ENCODE results near the gene GRK5. TPM values are rescaled to one million over a fixed set of nuclear protein-coding genes. Genes with fewer than 3 reads are reported as not detected.

GRK5 gene
- total and polyA plus RNA-seq, 9 of the 15 experiments (the other 6 are each of a cell fraction or from before 2014, with no cell fraction given): 0.46 to 0.83 (median 0.67) TPM; not detected in 2

- TF ChIP-seq ELK1 (CRISPR knock-in tag; IDR thresholded peaks at IDR 0.05): no peak
- 0 out of 2 replicates have a peak, but pooled peaks have one; percentile 32 for TF ChIP-seq GATA2 (CRISPR knock-in tag; IDR thresholded peaks at IDR 0.05)
- TF ChIP-seq CBFA2T3 (IDR thresholded peaks at IDR 0.05): peak; percentile 65
- no peak for TF ChIP-seq SNIP1 (IDR thresholded peaks at IDR 0.05; ENCODE audit: low read depth)
- TF ChIP-seq TBL1XR1 (IDR thresholded peaks at IDR 0.05; ENCODE audit: low read length in 2 of 2): peak in 1 of 2 experiments; percentile 36; a peak in 1 of 4 replicates
- TF ChIP-seq SMARCE1 (IDR thresholded peaks at IDR 0.05): no peak
- TF ChIP-seq HDGF (IDR thresholded peaks at IDR 0.05): no peak
- TF ChIP-seq ZBTB1 (CRISPR knock-in tag; IDR thresholded peaks at IDR 0.05; ENCODE audit: borderline replicate concordance, low read depth): no peak
- no peak for TF ChIP-seq VEZF1 (CRISPR knock-in tag; IDR thresholded peaks at IDR 0.05)
- TF ChIP-seq MXI1 (IDR thresholded peaks at IDR 0.05; ENCODE audit: low read depth, low read length): no peak
- TF ChIP-seq LCOR (CRISPR knock-in tag; IDR thresholded peaks at IDR 0.05): no peak
- no peak for TF ChIP-seq RAD51 (IDR thresholded peaks at IDR 0.05; ENCODE audit: borderline replicate concordance, low read depth)
- no peak for TF ChIP-seq SP2 (IDR thresholded peaks at IDR 0.05; ENCODE audit: extremely low read depth, low read depth, low read length, poor library complexity, severe bottlenecking)
- no peak for TF ChIP-seq NFRKB (IDR thresholded peaks at IDR 0.05; ENCODE audit: low read depth)
- no peak for TF ChIP-seq PHF8 (IDR thresholded peaks at IDR 0.05; ENCODE audit: borderline replicate concordance, low read length)
- peak; percentile 51 for TF ChIP-seq TAF9B (IDR thresholded peaks at IDR 0.05; ENCODE audit: partially characterized antibody)
- TF ChIP-seq RHOXF2B (CRISPR knock-in tag; conservative IDR thresholded peaks at IDR 0.05): no peak
- no peak for TF ChIP-seq HOMEZ (CRISPR knock-in tag; IDR thresholded peaks at IDR 0.05)
- no peak for TF ChIP-seq HMG20B (CRISPR knock-in tag; IDR thresholded peaks at IDR 0.05)
- no peak for TF ChIP-seq ZNF239 (CRISPR knock-in tag; IDR thresholded peaks at IDR 0.05)
- TF ChIP-seq ZFP36 (IDR thresholded peaks at IDR 0.05; ENCODE audit: low read depth, low read length, partially characterized antibody): no peak
- no peak for TF ChIP-seq SIN3A (IDR thresholded peaks at IDR 0.05; ENCODE audit: borderline replicate concordance in 2 of 2, control insufficient read depth in 1 of 2, low read depth in 2 of 2, low read length in 2 of 2)
- peak in 1 of 2 experiments; percentile 36; a peak in 1 of 4 replicates for TF ChIP-seq MAZ (CRISPR knock-in tag; conservative IDR thresholded peaks at IDR 0.05 in 1 of 2, IDR thresholded peaks at IDR 0.05 in 1 of 2)
- no peak for TF ChIP-seq ZNF280B (CRISPR knock-in tag; IDR thresholded peaks at IDR 0.05)
These were observed 45.5 kb upstream of the GRK5 start (continued) for GRCh38 chr10:119161680-119162451.

Data from K562 (cell line).